ENCODE measurements around the gene CEACAM18. TPM values are rescaled to one million over a fixed set of nuclear protein-coding genes. Genes with fewer than 3 reads are reported as not detected.
A peak's percentile ranks its signal among the peaks of the same experiment; 100 is the strongest.

The CEACAM18 gene
- total and polyA plus RNA-seq, 2 donors (not counting 1 experiment from before 2014, with no cell fraction given) = not detected

DNA sequence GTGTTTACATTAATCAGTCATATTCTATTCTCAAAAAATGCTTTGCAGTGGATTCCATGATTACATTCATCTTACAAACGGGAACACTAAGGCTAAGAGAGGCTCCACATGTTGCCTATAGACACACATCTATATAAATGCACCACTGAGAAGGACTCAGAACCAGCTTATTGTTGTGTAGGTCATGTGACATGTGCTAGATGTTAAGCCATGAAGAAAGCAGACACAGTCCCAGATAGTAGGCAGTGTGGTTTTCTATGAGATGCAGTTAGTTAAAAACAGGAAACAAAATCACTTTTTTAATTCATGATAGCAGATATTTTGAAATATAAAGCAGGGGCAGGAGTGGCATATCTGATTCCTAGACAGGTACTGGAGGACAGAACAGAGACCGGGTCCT lies 42.4 kb downstream of the CEACAM18 start:
- CTCF ChIA-PET = no interaction called here
- peaks cover 36% of the 10 kb centered on the region for H3K4me1 Mint-ChIP-seq
- POLR2A ChIA-PET = no interaction called here

DNA sequence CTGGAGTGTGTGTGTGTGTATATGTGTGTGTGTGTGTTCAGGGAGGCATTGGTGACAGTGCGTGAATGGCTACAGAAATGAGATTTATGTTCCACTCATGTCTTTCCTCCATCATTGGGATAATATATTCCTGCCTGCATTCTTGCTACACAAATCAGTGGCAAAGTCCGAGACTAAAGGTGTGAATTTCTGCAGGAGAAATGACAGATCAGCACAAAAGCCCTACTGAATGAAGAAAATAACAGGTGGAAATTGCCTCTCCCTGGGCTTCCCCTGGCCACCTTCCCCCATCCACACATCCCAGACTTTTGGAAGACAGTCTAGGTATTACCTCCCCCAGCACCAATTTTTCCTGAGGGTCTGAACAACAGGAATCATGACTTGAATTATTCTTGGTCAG lies 43.0 kb downstream of the CEACAM18 start:
- CTCF ChIA-PET = interaction anchor here (1.2 kb wide), 1 partner anchor 137 kb away, joined by 3 read pairs; no protein-coding TSS in a partner anchor
- WGBS (ENCODE audit: insufficient coverage) = no CpG with 5 or more reads among the region's 2 CpGs
- Histone ChIP-seq H3K79me2 (ENCODE audit: control insufficient read depth, insufficient read depth, low read length) (no peaks in the 10 kb centered on the region), H3K4me3 (ENCODE audit: control extremely low read depth in 1 of 5, extremely low read depth in 1 of 5, insufficient read depth in 1 of 5, low read depth in 2 of 5, low read length in 4 of 5) (no peak overlapping the region), H4K20me1 (ENCODE audit: control insufficient read depth, insufficient read depth, low read length, poor library complexity, severe bottlenecking) (no peaks in the 10 kb centered on the region), H3K27ac (ENCODE audit: low read length in 2 of 2) (no peak overlapping the region), H3K9ac (ENCODE audit: low read length) (no peak overlapping the region), H3K4me2 (replicated peaks; ENCODE audit: low read depth, low read length, poor library complexity, severe bottlenecking) (no peak overlapping the region), H3K36me3 (replicated peaks in 1 of 2; ENCODE audit: control extremely low read depth in 1 of 2, control insufficient read depth in 1 of 2, extremely low read depth in 1 of 2, insufficient read depth in 2 of 2, low read length in 1 of 2) (peaks cover 0 to 21% of the 10 kb centered on the region in 2 experiments), H3K27me3 (replicated peaks in 1 of 4; ENCODE audit: control extremely low read depth in 1 of 4, control insufficient read depth in 3 of 4, insufficient read depth in 4 of 4, low read length in 3 of 4) (no peaks in the 10 kb centered on the region), H2AFZ (ENCODE audit: insufficient read depth, low read depth, low read length, poor library complexity, severe bottlenecking) (no peak overlapping the region), H3K4me1 (ENCODE audit: control insufficient read depth in 2 of 2, insufficient read depth in 2 of 2, low read length in 2 of 2) (peaks cover 14 to 22% of the 10 kb centered on the region in 2 donors), H3K9me3 (ENCODE audit: control extremely low read depth in 1 of 3, control insufficient read depth in 2 of 3, insufficient read depth in 1 of 3, low read length in 2 of 3) (peaks cover 0 to 14% (median 3%) of the 10 kb centered on the region in 3 donors)
- POLR2A ChIA-PET = no interaction called here
- Mint-ChIP-seq H3K4me1 (peaks cover 42% of the 10 kb centered on the region), H3K27ac (no peak overlapping the region), H3K27me3 (no peaks in the 10 kb centered on the region), H3K9me3 (ENCODE audit: insufficient read depth) (peaks cover 2% of the 10 kb centered on the region), H3K4me3 (no peak overlapping the region)
- TF ChIP-seq EZH2 (IDR thresholded peaks at IDR 0.05; ENCODE audit: borderline replicate concordance, insufficient read depth, low read depth, low read length, poor library complexity, severe bottlenecking) = no peak
- TF ChIP-seq, protein P1, sequence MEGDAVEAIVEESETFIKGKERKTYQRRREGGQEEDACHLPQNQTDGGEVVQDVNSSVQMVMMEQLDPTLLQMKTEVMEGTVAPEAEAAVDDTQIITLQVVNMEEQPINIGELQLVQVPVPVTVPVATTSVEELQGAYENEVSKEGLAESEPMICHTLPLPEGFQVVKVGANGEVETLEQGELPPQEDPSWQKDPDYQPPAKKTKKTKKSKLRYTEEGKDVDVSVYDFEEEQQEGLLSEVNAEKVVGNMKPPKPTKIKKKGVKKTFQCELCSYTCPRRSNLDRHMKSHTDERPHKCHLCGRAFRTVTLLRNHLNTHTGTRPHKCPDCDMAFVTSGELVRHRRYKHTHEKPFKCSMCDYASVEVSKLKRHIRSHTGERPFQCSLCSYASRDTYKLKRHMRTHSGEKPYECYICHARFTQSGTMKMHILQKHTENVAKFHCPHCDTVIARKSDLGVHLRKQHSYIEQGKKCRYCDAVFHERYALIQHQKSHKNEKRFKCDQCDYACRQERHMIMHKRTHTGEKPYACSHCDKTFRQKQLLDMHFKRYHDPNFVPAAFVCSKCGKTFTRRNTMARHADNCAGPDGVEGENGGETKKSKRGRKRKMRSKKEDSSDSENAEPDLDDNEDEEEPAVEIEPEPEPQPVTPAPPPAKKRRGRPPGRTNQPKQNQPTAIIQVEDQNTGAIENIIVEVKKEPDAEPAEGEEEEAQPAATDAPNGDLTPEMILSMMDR (IDR thresholded peaks at IDR 0.05) = no peak
- DNase-seq (no peak), ATAC-seq (ENCODE audit: low read depth) (no peak)
- intact Hi-C loops (cut with micrococcal nuclease) = no loop called here

More for the DNA sequence above, 42.4 kb downstream of the CEACAM18 start:
- TF ChIP-seq, protein P1 (IDR thresholded peaks at IDR 0.05) = no peak
- no peak for TF ChIP-seq EZH2 (IDR thresholded peaks at IDR 0.05; ENCODE audit: borderline replicate concordance, insufficient read depth, low read depth, low read length, poor library complexity, severe bottlenecking)
- H3K9me3 ChIP-seq (ENCODE audit: control extremely low read depth in 1 of 3, control insufficient read depth in 2 of 3, insufficient read depth in 1 of 3, low read length in 2 of 3) = peaks cover 0 to 14% (median 3%) of the 10 kb centered on the region in 3 donors
- no peaks in the 10 kb centered on the region for H4K20me1 ChIP-seq (ENCODE audit: control insufficient read depth, insufficient read depth, low read length, poor library complexity, severe bottlenecking)
- H3K4me2 ChIP-seq (replicated peaks; ENCODE audit: low read depth, low read length, poor library complexity, severe bottlenecking) = no peak overlapping the region
- no peak overlapping the region for H3K9ac ChIP-seq (ENCODE audit: low read length)
- DNase-seq = no peak
- peak overlapping the region; percentile 12 for H2AFZ ChIP-seq (ENCODE audit: insufficient read depth, low read depth, low read length, poor library complexity, severe bottlenecking)
- H3K79me2 ChIP-seq (ENCODE audit: control insufficient read depth, insufficient read depth, low read length) = no peaks in the 10 kb centered on the region
- intact Hi-C loops (cut with micrococcal nuclease) = no loop called here
- no peaks in the 10 kb centered on the region for H3K27me3 Mint-ChIP-seq
- no peak for ATAC-seq (ENCODE audit: low read depth)
- H3K4me3 Mint-ChIP-seq = no peak overlapping the region
- H3K9me3 Mint-ChIP-seq (ENCODE audit: insufficient read depth) = peaks cover 2% of the 10 kb centered on the region
- whole genome bisulfite sequencing (ENCODE audit: insufficient coverage) = 40% methylated on average over 1 of the region's 2 CpGs
- peaks cover 9 to 16% of the 10 kb centered on the region in 2 donors for H3K4me1 ChIP-seq (ENCODE audit: control insufficient read depth in 2 of 2, insufficient read depth in 2 of 2, low read length in 2 of 2)
- H3K27me3 ChIP-seq (replicated peaks in 1 of 4; ENCODE audit: control extremely low read depth in 1 of 4, control insufficient read depth in 3 of 4, insufficient read depth in 4 of 4, low read length in 3 of 4) = no peaks in the 10 kb centered on the region
- no peak overlapping the region for H3K27ac Mint-ChIP-seq
- H3K27ac ChIP-seq (ENCODE audit: low read length in 2 of 2) = no peak overlapping the region
- H3K36me3 ChIP-seq (replicated peaks in 1 of 2; ENCODE audit: control extremely low read depth in 1 of 2, control insufficient read depth in 1 of 2, extremely low read depth in 1 of 2, insufficient read depth in 2 of 2, low read length in 1 of 2) = peaks cover 0 to 21% of the 10 kb centered on the region in 2 experiments
- no peak overlapping the region for H3K4me3 ChIP-seq (ENCODE audit: control extremely low read depth in 1 of 5, extremely low read depth in 1 of 5, insufficient read depth in 1 of 5, low read depth in 2 of 5, low read length in 4 of 5)

Measured in B cell (primary cell).